ENCODE results near the gene LRRC9.
"Not testable (repeated sequence)": the region's sequence is repeated elsewhere in the genome, so short reads cannot be mapped to it uniquely, and the experiment has no call there.

- not testable (repeated sequence) for TF ChIP-seq CTCF (IDR thresholded peaks at IDR 0.05; ENCODE audit: low read depth, low read length); POLR2A (IDR thresholded peaks at IDR 0.05; ENCODE audit: extremely low read depth, insufficient read length)
Measured at GRCh38 chr14:60047976-60048375, 128.0 kb downstream of the LRRC9 start.

All from NB4 (cell line).